SH-SY5Y (cell line): ENCODE data around the gene ITFG1.

Experiments used
- GATA2 ChIP-seq: IDR thresholded peaks from 2 replicates; pipeline ENCODE4 v1.6.1; 2011; ENCODE audit warnings: mild to moderate bottlenecking, low read depth, low read length
- GATA3 ChIP-seq: IDR thresholded peaks from 2 replicates; pipeline ENCODE4 v1.6.1; 2011; ENCODE audit warnings: low read depth, mild to moderate bottlenecking, low read length, moderate library complexity

- TF ChIP-seq GATA2 (no peak), GATA3 (no peak)
Observed at GRCh38 chr16:47449788-47450187, 11.1 kb downstream of the ITFG1 start.
